HL-60 (cell line): ENCODE measurements around the gene ARFGEF3.

Experiments
- CTCF ChIP-seq: IDR thresholded peaks from one replicate; pipeline ENCODE4 v1.5.1; 2011; ENCODE audit warnings: low read length, control low read depth, inconsistent platforms; ENCODE audit not compliant: insufficient read depth
- POLR2AphosphoS5 ChIP-seq: IDR thresholded peaks from 2 replicates; pipeline ENCODE4 v1.6.1; 2012; ENCODE audit warnings: low read depth
- SPI1 ChIP-seq: IDR thresholded peaks from 2 replicates; pipeline ENCODE4 v1.6.1; 2012; ENCODE audit warnings: low read depth, mild to moderate bottlenecking, borderline replicate concordance

- TF ChIP-seq SPI1 = no peak
- no peak for TF ChIP-seq POLR2AphosphoS5
- TF ChIP-seq CTCF = no peak
Measured at GRCh38 chr6:138161088-138161337, 726 bp upstream of the ARFGEF3 start.
